Measurements from ENCODE around the gene EPG5. TPM values are rescaled to one million over a fixed set of nuclear protein-coding genes. Genes with fewer than 3 reads are reported as not detected.

The EPG5 gene
- total and polyA plus RNA-seq, 9 of the 15 experiments (the other 6 are each of a cell fraction or from before 2014, with no cell fraction given): 1.3 to 10.7 (median 5.2) TPM

DNA sequence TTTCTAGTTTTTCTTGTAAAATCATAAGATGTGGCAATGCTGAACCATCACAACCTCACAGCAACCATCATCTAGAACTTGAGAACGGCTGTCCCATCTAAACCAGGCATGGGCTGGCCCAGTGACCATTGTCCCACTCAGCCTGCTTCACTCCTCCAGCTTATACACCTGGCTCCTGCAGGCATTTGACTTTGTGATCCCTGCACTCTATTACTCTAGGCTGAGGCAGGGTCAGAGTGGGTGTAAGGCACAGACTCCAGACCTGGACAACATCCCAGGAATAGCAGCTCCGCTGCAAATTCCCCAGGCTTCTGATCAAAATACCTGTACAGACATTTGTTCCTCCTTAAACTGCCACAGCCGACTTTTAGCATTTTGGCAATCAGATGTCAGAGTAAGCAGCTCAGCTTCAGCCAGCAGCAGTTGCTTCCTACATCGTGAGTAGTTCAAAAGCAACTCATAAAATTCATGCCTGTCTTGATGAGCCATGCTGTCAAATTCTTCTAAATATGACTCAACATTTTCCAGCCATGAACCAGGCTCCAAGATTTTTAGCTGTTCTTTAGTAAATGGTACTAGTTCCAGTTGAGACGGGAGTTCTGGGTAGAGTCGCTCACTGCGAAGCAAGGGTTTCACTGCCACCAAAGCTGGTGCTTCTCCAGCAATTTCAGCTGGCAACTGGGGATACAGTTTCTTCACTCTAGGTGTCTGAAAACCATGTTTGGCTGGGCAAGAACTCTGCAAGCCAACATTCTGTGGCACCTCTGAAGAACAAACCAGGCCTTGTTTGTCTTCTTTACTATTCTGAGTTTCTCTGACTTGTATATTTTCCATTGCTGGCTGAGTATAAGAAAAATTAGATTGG lies 12.8 kb downstream of the EPG5 start (continued):
- TF ChIP-seq ZFP30 (CRISPR knock-in tag; IDR thresholded peaks at IDR 0.05; ENCODE audit: borderline replicate concordance) (no peak), YY1 (IDR thresholded peaks at IDR 0.05; ENCODE audit: borderline replicate concordance in 1 of 3, control insufficient read depth in 1 of 3, extremely low read depth in 1 of 3, insufficient read depth in 3 of 3, insufficient read length in 1 of 3, insufficient replicate concordance in 2 of 3, low read depth in 1 of 3, low read length in 2 of 3) (no peak), TCFL5 (CRISPR knock-in tag; conservative IDR thresholded peaks at IDR 0.05) (no peak)

GRCh38 chr18:45951016-45951714 lies 16.0 kb downstream of the EPG5 start:
- H3K79me2 ChIP-seq (ENCODE audit: control insufficient read depth, insufficient read depth, low read length): no peaks in the 10 kb centered on the region
- TF ChIP-seq SMARCA5 (IDR thresholded peaks at IDR 0.05): no peak
- no peaks in the 10 kb centered on the region for H3K9me1 ChIP-seq (ENCODE audit: control insufficient read depth, insufficient read depth, low read length)
- in situ Hi-C loops (cut with MboI): no loop called here
- ATAC-seq (no peak), FAIRE-seq (no peak), DNase-seq (ENCODE audit: extremely low read depth in 1 of 4, low spot score in 3 of 4) (no peak)
- no peaks in the 10 kb centered on the region for H3K27me3 ChIP-seq (ENCODE audit: control insufficient read depth in 2 of 2, insufficient read depth in 2 of 2, low read length in 2 of 2)
- WGBS (ENCODE audit: insufficient coverage, low coverage, missing lambda C conversion rate): 84% methylated on average over 4 of the region's 4 CpGs
- no TSS peak for BruUV-seq (replicated peaks)
- H3K9ac ChIP-seq (ENCODE audit: insufficient read depth in 1 of 2, low read depth in 2 of 2, low read length in 2 of 2): no peak overlapping the region
- H3K4me2 ChIP-seq (ENCODE audit: insufficient read depth, low read length): no peak overlapping the region
- no peak overlapping the region for H2AFZ ChIP-seq (ENCODE audit: low read depth, low read length)
- no peaks in the 10 kb centered on the region for H3K9me3 ChIP-seq (replicated peaks; ENCODE audit: control insufficient read depth, insufficient read depth, low read depth, low read length)
- no peak overlapping the region for H3K4me3 ChIP-seq
- ChIA-PET POLR2A (no interaction called here), CTCF (ENCODE audit: low intra/inter-chr PET ratio) (interaction anchor here (0.7 kb wide), 1 partner anchor 11 kb away, joined by 3 read pairs; no protein-coding TSS in a partner anchor)
- no peaks in the 10 kb centered on the region for H3K4me1 ChIP-seq (replicated peaks in 1 of 2; ENCODE audit: control insufficient read depth in 2 of 2, insufficient read depth in 2 of 2, low read length in 2 of 2)
- H3K27ac ChIP-seq (ENCODE audit: extremely low read depth, low read depth, low read length): no peak overlapping the region
- intact Hi-C loops (cut with micrococcal nuclease): no loop called here
- H3K36me3 ChIP-seq (ENCODE audit: control insufficient read depth, insufficient read depth, low read length): peaks cover 68% of the 10 kb centered on the region; the same call in 2 of the 3 replicates
- H4K20me1 ChIP-seq (replicated peaks; ENCODE audit: control insufficient read depth, insufficient read depth, low read length): no peaks in the 10 kb centered on the region
